Measurements from ENCODE around the gene GPR162.

The GPR162 gene

DNA sequence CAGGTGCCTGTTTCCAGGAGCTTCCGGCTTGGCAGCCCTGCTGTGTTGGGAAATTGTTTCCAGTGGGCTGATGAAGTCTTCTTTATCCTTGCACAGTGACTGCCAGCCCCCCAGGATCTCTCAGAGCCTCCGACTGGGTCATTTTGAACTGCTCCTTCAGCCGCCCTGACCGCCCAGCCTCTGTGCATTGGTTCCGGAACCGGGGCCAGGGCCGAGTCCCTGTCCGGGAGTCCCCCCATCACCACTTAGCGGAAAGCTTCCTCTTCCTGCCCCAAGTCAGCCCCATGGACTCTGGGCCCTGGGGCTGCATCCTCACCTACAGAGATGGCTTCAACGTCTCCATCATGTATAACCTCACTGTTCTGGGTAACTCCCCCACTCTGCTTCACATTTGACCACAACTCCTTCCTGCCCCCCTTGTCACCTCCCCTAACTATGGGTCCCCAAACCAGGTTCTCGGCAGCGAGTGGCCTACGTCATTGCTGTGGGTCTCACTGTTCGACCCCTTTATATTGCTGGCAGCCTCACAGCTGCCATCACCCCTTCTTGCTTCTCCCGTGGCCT, 47.0 kb upstream of the GPR162 start:
- no peak for DNase-seq
- TF ChIP-seq, protein P1, sequence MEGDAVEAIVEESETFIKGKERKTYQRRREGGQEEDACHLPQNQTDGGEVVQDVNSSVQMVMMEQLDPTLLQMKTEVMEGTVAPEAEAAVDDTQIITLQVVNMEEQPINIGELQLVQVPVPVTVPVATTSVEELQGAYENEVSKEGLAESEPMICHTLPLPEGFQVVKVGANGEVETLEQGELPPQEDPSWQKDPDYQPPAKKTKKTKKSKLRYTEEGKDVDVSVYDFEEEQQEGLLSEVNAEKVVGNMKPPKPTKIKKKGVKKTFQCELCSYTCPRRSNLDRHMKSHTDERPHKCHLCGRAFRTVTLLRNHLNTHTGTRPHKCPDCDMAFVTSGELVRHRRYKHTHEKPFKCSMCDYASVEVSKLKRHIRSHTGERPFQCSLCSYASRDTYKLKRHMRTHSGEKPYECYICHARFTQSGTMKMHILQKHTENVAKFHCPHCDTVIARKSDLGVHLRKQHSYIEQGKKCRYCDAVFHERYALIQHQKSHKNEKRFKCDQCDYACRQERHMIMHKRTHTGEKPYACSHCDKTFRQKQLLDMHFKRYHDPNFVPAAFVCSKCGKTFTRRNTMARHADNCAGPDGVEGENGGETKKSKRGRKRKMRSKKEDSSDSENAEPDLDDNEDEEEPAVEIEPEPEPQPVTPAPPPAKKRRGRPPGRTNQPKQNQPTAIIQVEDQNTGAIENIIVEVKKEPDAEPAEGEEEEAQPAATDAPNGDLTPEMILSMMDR (IDR thresholded peaks at IDR 0.05; ENCODE audit: low read depth, low read length): no peak
- Histone ChIP-seq H3K4me3 (ENCODE audit: low read depth, low read length) (no peak overlapping the region), H3K36me3 (peaks cover 66% of the 10 kb centered on the region), H3K9me3 (ENCODE audit: severe bottlenecking) (no peaks in the 10 kb centered on the region), H3K27ac (no peak overlapping the region), H3K27me3 (ENCODE audit: insufficient read depth, low read depth, severe bottlenecking) (no peaks in the 10 kb centered on the region)

DNA sequence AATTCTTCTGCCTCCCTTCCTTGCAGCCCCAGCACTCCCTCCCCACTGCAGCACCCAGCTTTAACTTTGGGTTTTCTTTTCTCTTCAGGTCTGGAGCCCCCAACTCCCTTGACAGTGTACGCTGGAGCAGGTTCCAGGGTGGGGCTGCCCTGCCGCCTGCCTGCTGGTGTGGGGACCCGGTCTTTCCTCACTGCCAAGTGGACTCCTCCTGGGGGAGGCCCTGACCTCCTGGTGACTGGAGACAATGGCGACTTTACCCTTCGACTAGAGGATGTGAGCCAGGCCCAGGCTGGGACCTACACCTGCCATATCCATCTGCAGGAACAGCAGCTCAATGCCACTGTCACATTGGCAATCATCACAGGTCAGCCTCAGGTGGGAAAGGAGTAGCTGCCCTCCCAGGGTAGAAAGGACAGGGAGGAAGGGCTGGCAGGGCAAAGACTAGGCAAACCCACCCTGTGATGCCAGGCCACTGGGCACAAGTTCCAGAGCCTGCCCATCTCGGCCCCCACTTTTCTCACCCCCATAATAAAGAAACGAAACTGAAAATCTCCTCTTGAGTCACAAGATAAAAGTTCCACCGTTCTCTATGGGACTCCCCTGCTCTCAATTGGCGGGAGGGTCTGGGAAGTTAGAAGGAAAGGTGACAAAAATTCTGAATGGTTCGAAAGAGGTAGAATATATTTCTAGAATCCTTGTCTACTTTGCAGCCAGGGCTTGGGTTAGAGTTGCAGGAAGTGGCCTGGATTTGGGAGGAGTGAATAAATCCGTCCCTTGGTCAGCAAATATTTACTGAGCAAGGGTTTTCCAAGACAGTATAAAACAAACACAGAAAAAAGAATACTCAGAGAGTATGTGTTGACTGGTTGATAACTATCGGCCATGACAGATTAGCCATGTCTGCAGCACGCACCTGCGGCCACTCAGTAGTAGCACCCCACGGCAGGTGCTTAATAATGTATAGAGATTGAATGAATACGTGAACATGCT, 46.1 kb upstream of the GPR162 start:
- TF ChIP-seq, protein P1 (IDR thresholded peaks at IDR 0.05; ENCODE audit: low read depth, low read length): no peak
- DNase-seq: no peak
- Histone ChIP-seq H3K9me3 (ENCODE audit: severe bottlenecking) (no peaks in the 10 kb centered on the region), H3K27me3 (ENCODE audit: insufficient read depth, low read depth, severe bottlenecking) (no peaks in the 10 kb centered on the region), H3K27ac (no peak overlapping the region), H3K4me3 (ENCODE audit: low read depth, low read length) (no peak overlapping the region), H3K36me3 (peaks cover 57% of the 10 kb centered on the region)

DNA sequence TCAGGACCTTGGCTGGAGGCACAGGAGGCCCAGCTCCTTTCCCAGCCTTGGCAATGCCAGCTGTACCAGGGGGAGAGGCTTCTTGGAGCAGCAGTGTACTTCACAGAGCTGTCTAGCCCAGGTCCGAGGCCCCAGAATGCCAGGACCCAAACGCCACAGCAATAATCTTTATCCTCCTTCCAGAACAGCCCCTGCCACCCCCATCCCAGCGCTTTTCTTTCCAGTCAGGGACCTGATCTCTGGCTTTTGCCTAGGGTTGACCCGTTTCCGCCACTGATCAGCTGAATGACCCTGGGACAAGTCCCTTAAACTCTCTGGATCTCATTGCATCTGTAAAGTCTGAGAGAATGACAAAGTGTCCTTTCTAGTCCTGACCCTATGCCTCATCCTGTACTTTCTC, 44.2 kb upstream of the GPR162 start:
- TF ChIP-seq, protein P1 (IDR thresholded peaks at IDR 0.05; ENCODE audit: low read depth, low read length): no peak
- Histone ChIP-seq H3K9me3 (ENCODE audit: severe bottlenecking) (no peaks in the 10 kb centered on the region), H3K27me3 (ENCODE audit: insufficient read depth, low read depth, severe bottlenecking) (no peaks in the 10 kb centered on the region), H3K36me3 (peaks cover 42% of the 10 kb centered on the region), H3K4me3 (ENCODE audit: low read depth, low read length) (no peak overlapping the region), H3K27ac (peak overlapping the region; percentile 75; the same call in 1 of the 2 replicates)
- DNase-seq: no peak

DNA sequence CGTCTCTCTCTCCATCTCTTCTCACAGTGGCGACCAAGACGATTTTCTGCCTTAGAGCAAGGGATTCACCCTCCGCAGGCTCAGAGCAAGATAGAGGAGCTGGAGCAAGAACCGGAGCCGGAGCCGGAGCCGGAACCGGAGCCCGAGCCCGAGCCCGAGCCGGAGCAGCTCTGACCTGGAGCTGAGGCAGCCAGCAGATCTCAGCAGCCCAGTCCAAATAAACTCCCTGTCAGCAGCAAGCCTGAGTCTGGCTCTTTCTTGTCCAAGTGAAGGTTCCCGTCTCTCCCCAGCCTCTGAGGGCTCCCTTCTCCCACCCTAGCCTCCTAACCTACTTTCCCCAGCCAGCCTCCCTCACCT, 43.4 kb upstream of the GPR162 start:
- TF ChIP-seq, protein P1 (IDR thresholded peaks at IDR 0.05; ENCODE audit: low read depth, low read length): no peak
- H3K27me3 ChIP-seq (ENCODE audit: insufficient read depth, low read depth, severe bottlenecking): no peaks in the 10 kb centered on the region
- DNase-seq: peak; percentile 68
- no peaks in the 10 kb centered on the region for H3K9me3 ChIP-seq (ENCODE audit: severe bottlenecking)
- H3K27ac ChIP-seq: peak overlapping the region; percentile 75
- H3K36me3 ChIP-seq: peaks cover 39% of the 10 kb centered on the region
- no peak overlapping the region for H3K4me3 ChIP-seq (ENCODE audit: low read depth, low read length)

DNA sequence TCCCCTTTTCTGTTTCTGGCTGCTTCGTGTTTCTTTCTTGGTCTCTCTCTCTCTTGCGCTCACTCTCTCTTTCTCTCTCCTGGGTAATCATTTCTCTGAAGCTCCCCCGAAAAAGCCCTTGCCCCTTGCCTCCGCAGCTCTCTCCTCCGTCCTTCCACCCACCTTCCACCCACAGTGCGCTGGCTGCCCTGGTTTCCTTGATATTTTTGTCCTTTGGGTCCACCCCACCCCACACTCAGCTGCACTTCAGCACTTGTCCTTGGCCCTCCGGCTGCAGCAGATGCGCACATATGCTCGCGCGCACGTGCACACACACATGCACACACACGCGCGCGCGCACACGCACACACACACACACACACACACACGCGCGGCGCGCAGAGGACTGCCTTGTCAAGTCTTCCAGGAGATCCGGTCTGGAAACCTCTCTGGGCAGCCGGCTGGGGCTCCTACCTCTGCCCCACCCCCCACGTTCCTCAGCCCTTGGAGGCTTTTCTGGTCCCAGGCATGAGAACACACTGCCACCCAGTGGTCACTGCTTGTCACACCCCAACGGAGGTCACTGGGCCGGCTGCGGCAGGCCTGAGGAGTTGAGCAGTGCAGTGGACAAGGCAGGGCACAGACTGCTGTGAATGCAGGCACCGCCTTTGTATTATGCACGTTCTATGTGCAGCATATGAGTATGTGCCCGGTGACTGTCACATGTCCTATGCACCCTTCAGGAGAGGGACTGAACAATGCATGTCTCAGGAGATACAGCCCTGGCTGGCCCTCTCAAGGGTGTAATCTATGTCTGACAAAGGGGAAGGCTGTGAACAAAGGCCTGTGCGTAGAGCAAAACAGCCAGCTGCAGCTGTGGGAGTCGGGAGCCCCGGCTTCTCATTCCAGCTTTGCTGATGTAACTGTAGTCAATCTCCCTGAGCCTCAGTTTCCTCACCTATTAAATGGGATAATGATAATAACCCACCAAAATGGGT, 42.8 kb upstream of the GPR162 start:
- no peaks in the 10 kb centered on the region for H3K9me3 ChIP-seq (ENCODE audit: severe bottlenecking)
- H3K27ac ChIP-seq: peak overlapping the region; percentile 75
- H3K36me3 ChIP-seq: peaks cover 37% of the 10 kb centered on the region
- H3K27me3 ChIP-seq (ENCODE audit: insufficient read depth, low read depth, severe bottlenecking): no peaks in the 10 kb centered on the region
- peak; percentile 97 for DNase-seq
- peak overlapping the region; percentile 4; the same call in 1 of the 2 replicates for H3K4me3 ChIP-seq (ENCODE audit: low read depth, low read length)
- TF ChIP-seq, protein P1 (IDR thresholded peaks at IDR 0.05; ENCODE audit: low read depth, low read length): peak; percentile 90

Data from WERI-Rb-1 (cell line).